GM18907 (cell line): ENCODE results near the gene PLEKHN1.
"Not testable (repeated sequence)": the region's sequence is repeated elsewhere in the genome, so short reads cannot be mapped to it uniquely, and the experiment has no call there.

ENCODE experiments used
- ATAC-seq: cut with Tn5 transposase; IDR thresholded peaks from one replicate; pipeline ENCODE4 v1.9.1; 2021; ENCODE audit warnings: mild to moderate bottlenecking, moderate library complexity; ENCODE audit not compliant: unreplicated experiment

The PLEKHN1 gene

DNA sequence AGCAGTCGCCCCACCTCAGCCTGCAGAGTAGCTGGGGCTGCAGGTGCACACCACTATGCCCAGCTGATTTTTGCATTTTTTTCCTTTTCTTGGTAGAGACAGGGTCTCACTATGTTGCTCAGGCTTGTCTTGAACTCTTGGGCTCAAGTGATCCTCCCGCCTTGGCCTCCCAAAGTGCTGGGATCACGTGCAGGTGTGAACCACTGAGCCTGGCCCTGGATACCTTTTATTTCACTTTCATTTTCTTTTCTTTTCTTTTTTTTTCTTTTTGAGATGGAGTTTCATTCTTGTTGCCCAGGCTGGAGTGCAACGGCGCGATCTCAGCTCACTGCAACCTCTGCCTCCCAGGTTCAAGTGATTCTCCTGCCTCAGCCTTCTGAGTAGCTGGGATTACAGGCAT lies 25.0 kb downstream of the PLEKHN1 start:
- ATAC-seq, result not testable (repeated sequence)

DNA sequence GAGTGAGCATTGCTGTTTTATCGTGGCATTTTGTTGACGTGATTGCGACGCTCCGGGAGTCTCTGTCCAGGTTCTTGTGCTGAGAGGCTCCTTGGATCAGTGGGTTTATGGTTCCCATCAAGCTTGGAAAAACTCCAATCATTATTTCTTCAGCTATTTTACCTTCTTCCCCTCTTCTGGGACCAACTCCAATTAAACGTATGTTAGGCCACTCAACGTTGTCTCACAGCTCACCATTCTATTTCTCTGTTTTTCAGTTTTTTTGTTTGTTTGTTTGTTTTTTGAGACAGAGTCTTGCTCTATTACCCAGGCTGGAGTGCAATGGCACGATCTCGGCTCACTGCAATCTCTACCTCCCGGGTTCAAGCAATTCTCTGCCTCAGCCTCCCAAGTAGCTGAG lies 25.6 kb downstream of the PLEKHN1 start:
- no peak for ATAC-seq

DNA sequence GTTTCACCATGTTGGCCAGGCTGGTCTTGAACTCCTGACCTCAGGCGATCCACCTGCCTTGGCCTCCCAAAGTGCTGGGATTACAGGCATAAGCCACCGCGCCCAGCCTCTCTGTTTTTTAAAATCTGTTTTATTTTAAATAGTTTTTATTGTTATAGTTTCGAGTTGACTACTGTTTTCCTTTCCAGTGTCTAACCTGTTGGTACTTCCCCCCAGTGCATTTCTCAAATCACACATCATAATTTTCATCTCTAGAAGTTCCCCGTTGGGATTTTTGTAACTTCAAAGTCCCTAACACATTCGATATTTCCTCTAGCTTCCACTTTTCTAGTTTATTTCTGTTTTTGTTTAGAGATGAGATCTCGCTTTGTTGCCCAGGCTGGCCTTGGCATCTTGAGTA lies 26.1 kb downstream of the PLEKHN1 start:
- no peak for ATAC-seq

DNA sequence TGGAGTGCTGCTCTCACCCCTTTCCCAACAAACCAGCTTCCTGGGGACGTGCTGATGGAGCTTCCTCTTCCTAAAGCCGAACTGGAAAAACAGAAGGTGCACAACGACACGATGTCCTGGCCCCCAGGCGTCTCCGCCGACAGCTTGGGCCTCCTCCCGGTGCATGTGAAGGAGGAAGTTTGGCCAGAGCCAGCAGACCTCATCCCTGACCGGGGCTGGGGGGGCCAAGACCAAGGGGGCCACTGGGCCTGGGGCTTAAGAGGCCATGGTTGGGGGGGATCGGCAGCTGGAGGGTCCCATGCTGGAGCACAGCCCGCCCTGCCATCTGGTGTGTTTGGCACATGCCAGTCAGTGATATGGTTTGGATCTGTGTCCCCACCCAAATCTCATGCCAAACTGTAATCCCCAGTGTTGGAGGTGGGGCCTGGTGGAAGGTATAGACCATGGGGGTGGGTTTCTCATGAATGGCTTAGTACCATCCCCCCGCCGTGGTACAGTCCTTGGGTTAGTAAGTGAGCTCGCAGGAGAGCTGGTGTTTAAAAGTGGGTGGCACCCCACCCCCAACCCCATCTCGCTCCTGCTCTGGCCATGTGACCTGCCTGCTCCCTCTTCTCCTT lies 27.2 kb downstream of the PLEKHN1 start:
- ATAC-seq, result no peak

DNA sequence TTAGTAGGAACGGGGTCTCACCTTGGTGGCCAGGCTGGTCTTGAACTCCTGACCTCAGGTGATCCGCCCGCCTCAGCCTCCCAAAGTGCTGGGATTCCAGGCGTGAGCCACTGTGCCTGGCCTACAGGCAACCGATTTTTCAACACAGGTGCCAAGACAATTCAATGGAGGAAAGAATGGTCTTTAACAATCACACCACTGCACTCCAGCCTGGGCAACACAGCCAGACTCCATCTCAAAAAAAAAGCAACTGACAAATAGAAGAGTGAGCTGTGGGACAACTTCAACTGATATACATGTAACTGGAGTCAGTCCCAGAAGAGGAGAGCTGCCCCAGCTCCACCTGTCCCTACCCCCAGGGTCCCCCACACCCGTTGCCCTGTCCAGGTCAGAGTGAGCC lies 28.3 kb downstream of the PLEKHN1 start:
- ATAC-seq, result not testable (repeated sequence)

DNA sequence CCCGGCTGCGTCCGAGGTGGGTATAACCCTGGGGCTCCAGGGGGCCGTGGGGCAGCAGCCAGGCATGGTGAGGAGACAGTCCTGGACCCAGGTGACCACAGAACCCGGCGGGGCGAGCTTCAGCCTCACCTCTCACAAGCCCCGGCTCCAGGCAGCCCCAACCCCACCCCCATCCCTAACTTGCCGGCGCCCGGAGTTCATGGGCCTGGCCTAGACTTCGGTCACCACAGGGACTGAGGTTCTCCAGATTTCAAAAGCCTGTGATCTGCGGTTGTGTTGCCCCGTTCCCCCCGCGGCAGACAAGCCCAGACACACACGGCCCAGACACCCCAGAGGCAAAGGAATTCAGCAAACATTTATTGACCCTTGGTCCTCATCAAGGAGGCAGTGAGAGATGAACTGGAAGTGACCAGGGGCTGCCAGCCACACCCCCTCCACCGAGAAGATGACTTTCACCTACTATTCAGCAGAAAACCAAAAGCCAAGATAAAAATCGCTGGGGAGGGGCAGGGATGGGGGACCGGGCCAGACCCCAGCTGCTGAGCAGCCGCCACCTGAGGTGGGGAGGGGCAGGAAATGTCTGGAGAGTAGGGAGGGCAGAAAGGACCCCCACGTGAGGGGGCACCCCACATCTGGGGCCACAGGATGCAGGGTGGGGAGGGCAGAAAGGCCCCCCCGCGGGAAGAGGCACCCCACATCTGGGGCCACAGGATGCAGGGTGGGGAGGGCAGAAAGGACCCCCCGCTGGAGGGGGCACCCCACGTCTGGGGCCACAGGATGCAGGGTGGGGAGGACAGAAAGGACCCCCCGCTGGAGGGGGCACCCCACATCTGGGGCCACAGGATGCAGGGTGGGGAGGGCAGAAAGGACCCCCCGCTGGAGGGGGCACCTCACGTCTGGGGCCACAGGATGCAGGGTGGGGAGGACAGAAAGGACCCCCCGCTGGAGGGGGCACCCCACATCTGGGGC lies 29.7 kb downstream of the PLEKHN1 start:
- ATAC-seq, result no peak

DNA sequence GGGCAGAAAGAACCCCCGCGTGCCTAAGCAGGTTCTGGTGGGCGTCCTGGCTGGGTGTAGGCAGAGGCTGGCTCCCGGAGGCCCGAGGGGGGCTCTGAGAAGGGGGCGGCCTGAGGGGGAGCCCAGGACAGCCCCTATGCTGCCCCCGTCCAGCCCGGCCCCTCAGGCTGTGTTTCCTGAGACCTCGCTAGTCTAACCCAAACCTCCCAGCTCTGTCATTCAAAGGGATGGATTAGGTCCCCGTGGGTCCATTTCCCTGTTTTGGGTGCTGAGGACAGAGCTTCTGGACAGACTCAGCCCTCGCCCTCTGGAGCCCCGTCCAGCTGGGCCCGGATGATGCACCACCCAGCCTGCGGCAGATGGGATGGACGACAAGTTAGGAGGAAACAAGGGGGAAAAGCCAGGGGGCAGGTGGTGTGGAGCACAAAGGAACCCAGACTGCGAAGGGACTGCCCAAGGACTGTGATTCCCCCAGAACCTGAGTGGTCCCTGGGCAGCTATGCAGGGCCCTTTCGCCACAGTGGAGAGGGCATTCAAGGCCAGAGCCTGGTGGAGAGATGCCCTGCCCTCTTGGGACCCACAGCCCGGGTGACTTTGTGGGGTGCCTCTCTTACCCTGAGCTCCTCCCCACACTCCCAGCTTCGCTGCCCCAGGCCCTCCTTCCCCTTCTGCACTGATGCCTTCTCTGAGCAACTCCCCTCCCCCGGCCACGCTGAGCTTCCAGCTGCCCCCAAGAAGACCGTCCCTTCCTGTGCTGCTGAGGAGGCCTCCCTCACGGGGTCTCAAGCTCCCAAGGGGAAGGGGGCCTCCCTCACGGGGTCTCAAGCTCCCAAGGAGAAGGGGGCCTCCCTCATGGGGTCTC lies 30.8 kb downstream of the PLEKHN1 start:
- no peak for ATAC-seq

DNA sequence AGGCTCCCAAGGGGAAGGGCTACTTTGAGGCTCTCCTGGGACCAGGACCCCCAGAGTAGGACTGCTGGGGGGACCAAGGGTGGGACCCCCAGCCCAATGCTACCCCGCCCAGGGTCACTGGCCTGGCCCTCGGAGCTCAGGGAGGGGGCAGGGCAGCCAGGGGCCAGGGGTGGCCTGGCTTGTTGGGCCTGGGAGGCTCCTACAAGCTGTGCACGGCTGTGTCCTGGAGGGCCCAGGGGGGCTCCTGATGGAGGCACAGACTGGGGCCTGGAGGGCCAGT lies 31.4 kb downstream of the PLEKHN1 start:
- no peak for ATAC-seq

DNA sequence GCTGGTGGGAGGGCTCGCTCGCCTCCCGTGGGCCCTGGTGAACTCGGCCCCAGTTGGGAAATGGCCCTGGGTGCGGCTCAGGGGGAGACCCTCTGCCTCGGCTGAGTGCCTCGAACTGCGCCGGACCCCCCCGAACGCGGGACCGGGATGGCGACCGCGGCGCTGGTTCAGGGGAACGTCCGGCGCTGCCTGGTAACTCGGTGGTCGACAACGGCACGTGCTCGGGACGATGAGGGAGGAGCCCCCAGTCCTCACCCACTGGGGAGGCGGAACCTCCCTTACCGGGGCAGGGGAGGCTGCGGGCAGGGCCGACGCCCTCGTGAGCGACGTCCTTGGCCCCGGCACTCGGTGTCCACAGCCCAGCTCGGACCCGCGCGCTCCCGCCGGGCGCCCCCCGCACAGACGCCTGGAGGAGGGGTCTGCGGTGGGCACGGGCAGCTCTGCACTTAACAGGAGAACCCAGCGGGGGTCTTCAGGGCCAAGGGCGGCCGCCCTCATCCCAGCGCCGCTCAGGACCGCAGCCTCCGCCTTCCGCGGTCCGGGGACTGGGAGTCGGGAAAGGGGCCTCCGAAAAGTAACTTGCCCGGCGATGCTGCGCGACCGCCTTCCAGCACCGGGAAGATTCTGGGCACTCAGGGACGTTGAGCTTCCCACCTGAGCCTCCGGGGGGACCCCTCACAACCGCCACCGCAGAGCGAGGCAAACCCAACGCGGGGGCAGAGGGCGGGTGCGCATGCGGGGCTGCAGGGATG lies 31.9 kb downstream of the PLEKHN1 start:
- no peak for ATAC-seq

DNA sequence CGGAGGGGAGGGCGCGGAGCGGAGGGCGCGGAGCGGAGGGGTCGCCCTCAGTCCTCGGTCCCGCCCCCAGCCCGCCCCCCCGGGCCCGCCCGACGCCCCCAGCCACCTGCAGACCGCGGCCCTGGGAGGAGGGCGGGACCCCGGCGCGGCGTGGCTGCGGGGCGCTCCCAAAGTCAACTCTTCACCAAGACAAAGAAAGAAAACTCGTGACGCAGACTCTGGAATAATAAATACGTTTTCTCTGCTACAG lies 32.4 kb downstream of the PLEKHN1 start:
- no peak for ATAC-seq

DNA sequence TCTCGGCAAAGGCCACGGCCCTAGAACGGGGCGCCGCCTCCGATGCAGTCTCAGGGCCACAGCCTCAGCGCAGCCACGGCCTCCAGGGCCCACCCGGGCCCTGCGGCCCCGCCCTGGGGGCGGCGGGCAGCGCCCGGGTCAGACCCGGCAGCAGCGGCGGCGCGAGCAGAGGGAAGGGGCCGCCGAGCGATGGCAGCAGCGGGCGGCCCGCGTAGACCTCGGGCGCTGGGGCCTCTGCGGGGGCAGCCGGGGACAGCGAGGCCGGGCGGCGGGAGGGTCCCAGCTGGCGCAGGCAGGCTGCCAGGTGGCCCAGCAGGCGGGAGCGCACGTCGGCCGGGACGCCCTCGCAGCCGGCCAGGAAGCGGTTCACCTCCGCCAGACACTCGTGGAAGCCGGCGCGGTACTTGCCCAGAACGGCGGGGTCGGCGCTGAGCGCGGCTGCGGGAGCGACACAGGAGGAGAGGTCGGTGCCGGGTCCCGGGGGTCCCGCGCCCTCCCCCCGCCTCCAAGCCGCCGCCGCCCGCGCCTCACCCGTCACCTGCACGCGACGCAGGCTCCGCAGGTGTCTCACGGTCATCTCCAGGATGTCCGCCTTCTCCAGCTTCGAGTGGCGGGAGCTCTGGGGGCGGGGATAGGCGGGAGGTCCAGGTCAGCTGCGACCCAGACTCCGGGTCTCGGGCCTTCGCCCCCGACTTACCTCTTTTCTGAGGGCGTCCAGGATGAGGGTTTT lies 32.9 kb downstream of the PLEKHN1 start:
- ATAC-seq, result no peak

DNA sequence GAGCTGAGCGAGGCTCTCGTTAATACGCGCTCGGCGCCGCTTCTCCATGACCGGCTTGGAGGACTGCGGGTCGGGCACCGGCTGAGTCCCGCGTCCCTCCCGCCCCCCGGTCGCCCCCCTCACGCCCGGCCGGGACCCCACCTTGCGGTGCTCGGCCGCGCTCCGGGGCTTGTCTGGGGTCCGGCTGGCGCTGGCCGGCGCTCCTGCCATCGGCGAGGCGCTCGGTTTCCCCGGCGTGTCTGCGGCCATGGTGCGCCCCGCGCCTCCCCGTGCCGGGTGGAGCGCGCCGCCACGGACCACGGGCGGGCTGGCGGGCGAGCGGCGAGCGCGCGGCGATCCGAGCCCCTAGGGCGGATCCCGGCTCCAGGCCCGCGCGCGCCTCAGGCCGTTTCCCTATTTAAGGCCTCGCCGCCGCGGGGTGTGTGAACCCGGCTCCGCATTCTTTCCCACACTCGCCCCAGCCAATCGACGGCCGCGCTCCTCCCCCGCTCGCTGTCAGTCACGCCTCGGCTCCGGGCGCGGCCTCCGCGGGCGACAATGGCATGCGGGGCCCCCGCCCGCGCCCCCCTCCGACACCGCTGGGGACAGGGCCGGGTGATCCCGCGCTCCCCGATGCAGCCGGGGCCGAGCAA lies 33.6 kb downstream of the PLEKHN1 start, which contains the start of gene HES4:
Gene HES4, minus strand, starts transcription at position 373 of the 632 bp plus-strand sequence. Its CDS starts 124 bp downstream, at position 249.
- no peak for ATAC-seq

DNA sequence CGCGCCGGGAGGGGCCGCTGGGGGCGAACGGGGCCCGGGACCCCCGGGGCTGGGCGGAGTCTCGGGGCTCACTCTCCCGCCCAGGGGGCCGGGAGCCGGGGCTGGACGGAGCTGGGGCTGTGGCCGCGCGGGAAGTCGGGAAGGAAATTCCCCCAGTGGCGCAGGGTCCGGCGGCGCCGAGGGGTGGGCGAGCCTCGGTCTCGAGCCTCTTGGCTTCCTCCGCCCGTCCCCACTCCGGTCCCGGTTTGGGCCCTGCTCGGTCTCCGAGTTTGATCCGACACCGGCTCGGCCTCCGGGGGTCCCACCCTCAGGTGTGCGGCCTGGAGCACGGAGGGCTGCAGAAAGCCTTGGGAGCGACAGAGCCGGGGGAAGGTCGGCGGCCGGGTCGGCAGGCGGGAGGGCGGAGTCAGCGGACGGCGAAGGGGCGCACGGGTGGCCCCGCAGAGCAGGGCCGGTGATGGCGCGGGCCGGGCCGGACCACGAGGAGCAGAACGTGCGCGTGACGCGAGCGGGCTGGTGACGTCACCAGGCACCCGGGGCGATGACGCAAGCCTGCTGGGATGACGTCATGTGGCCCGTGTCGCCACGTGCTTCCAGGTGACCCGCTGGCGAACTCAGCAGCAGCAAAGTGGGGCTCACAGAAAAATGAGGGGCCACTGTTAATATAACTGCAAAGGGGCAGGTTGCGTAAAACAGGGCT lies 34.2 kb downstream of the PLEKHN1 start:
- no peak for ATAC-seq

DNA sequence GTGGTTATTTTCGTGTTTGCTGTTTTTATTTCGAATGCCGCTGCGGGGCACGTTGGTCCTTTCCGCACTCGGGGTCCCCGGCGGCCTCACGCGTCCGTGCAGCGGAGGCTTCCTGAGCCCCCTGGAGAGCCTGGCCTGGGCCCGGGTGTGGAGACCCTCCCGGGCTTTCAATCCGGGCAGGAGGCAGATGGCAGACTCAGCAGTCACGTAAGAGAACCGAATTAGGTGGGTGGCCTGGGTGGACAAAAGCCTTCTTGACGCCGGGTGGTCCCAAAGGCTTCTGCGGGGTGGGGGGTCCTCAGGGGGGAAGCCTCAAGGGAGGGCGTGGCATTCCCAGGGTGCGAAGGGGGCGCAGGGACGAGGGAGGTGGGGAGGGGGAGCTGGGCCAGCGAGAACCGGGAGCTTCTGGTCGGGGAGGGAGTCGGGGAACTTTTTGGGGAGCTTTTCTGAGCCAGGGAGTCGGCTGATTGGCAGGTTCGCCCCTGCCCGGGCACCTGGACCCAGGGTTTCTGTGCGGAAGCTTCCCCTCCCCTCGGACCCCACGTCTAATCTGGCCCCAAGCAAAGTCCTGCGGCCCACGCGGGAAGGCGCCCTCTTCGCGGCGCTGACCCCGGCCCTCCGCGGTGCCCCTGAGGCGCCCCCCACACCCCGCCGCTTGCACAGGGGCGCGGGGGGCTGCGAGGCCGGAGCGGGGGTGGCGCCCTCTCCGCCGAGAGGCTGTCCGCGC lies 34.9 kb downstream of the PLEKHN1 start:
- no peak for ATAC-seq

DNA sequence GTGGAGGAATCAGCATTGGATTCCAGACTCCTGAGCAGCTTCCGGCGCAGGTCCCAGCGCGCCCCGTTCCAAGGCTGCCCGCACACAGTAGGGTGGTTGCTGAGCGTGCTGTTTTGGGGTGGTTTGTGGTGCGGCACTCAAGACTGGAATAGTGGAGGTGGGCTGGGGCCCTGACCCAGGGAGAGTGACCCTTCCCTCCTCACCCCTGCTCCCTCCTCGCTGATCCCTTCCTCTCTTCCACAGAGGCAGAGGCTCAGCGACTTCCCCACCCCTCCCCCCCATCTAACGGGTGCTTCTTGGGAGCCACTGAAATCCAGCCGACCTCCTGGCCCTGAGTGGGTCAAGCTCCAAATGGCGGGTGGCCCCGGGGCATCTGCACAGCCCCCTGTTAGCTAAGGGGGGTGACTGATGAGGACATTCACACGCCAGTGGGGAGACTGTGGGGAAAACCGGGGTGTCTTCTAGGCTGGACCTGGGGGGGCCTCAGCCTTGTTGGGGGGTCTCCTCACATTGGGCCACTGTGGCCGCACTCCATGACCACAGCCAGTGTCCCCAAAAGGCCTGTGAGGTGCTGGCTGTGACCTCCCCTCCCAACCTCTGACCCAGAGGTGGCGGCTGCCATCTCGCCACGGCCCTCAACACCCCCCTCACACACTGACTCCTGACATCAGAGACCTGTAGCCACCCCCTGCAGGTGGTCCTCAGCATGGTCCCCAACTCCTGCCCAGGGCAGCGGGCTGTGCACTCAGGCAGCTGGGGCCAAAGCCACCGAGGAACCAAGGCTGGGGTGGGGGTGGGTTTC lies 37.5 kb downstream of the PLEKHN1 start:
- ATAC-seq, result no peak

DNA sequence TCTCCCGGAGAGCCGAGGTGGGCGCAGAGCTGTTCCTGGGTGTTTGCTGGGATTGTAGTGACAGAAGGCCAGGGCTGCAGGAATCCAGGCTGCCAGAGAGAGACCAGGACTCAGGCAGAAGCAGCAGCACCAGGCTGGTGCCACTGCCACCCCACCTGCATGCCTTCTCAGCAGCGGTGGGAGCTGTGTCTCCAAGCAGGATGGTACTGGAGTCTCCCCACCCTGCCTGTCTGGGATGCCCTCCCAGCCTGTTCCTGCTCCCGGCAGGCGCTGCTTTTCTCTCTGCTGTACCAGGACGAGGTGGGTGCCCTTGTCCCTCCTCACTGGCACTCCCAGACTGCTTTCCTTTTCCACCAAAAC lies 38.1 kb downstream of the PLEKHN1 start:
- no peak for ATAC-seq

DNA sequence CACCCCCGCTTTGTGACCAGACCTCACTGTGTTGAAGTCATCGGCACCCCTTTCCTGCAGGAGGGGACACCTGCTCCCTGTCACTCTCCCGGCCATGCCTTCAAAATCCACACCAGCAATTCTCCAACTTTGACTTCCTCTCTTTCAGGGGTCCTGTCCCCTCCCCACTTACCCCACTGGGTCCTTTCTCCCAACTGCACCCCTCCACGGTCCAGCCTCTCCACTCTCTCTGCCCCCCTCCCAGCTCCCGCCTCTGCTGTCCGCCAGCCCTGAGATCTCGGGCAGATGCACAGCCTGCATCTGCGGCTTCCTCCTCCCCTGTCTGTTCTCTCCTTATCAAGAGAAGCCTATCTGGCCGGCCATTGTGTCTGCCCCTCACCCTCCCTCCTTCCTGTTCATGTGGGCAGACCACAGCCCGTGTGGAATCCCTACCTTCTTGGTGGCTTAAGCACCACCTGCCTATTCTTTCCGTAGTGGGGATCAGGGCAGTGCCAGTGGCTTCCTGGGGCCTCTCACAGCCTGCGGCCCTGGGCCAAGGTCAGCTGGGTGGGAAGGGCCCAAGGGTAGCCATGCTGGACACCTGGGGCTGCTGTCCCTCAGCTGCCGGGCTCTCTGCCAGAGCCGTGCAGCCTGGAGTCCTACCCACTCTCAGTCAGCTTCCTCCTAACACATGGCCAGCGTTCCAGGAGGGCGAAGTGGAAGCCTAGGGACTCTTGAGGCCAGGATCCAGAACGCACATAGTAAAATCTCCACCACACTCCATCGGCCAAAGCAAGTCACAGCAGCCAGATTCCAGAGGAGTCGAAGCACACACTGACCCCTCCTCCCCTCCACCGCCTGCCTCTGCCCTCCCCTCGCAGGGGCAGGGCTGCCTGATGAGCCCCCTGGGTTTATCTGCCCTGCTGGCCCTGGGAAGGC lies 38.8 kb downstream of the PLEKHN1 start:
- no peak for ATAC-seq
